C4-2B (cell line): Measurements from ENCODE around the gene HSD11B1.

ENCODE experiments used
- H3K27ac ChIP-seq: fragments of 450-650 bp; 2 replicates; pipeline ENCODE4 v1.5.1; 2017
- ZFX ChIP-seq: fragments of 450-650 bp; IDR thresholded peaks from 2 replicates; pipeline ENCODE4 v1.6.1; 2017
- TF ChIP-seq, protein P1 (sequence below): fragments of 450-650 bp; conservative IDR thresholded peaks from 2 replicates; pipeline ENCODE4 v1.5.1; 2017; ENCODE audit warnings: mild to moderate bottlenecking

Gene HSD11B1

DNA sequence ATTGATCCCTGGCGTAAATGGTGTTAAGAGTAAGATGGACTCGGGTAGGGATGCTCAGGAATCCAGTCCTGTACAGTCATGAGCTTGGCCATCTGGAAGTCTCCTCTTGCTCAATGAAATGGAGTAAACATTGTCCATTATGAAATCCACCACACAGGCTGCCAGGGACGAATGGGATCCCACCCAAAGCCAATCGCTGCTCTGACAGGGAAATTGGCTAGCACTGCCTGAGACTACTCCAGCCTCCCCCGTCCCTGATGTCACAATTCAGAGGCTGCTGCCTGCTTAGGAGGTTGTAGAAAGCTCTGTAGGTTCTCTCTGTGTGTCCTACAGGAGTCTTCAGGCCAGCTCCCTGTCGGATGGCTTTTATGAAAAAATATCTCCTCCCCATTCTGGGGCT lies at the start of gene HSD11B1:
HSD11B1 (plus strand) TSS at position 263 of the 400 bp plus-strand sequence; CDS start at position 360, 97 bp downstream.
- TF ChIP-seq, protein P1, sequence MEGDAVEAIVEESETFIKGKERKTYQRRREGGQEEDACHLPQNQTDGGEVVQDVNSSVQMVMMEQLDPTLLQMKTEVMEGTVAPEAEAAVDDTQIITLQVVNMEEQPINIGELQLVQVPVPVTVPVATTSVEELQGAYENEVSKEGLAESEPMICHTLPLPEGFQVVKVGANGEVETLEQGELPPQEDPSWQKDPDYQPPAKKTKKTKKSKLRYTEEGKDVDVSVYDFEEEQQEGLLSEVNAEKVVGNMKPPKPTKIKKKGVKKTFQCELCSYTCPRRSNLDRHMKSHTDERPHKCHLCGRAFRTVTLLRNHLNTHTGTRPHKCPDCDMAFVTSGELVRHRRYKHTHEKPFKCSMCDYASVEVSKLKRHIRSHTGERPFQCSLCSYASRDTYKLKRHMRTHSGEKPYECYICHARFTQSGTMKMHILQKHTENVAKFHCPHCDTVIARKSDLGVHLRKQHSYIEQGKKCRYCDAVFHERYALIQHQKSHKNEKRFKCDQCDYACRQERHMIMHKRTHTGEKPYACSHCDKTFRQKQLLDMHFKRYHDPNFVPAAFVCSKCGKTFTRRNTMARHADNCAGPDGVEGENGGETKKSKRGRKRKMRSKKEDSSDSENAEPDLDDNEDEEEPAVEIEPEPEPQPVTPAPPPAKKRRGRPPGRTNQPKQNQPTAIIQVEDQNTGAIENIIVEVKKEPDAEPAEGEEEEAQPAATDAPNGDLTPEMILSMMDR: no peak
- no peak for TF ChIP-seq ZFX
- H3K27ac ChIP-seq: no peak within 1 kb of the TSS

DNA sequence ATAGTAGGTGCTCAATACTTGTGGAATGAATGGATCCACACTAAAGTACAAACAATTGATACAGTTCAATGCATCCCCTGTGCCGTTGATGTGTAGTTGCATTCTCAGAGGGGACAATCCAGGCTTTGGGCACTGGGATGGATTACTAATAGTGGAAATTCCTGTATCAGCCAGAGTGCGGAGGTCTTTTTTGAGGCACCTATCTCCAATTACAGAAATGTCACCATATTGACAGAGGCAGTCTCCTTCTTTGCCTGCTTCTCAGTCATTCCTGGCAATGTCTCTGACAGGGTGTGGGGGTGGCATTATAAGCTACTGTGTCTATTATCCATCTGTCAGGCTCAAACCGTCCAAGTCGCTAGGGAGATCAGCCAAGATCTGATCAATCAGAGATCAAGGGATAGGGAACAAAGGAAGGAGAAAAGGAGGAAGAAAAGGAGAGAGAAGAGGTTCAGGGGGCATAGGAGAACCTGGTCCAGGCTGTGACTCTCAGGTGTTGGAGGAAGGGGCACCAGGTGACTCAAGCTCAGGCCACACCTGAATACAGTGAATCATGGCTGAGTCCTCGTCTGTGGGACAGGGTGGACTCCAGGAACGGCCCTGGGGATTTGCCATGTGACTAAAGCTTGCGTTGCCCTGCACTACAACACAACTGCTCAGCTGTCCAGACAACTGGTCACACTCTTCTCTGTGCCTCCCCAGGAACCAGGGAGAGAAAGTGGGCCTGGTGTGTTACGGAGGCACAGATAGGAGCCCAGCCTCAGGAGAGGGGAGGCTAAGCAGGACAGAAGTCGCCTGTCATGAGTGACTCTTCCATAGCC lies 49.0 kb upstream of the HSD11B1 start:
- no peak overlapping the region for H3K27ac ChIP-seq
- TF ChIP-seq, protein P1: no peak
- TF ChIP-seq ZFX: no peak

DNA sequence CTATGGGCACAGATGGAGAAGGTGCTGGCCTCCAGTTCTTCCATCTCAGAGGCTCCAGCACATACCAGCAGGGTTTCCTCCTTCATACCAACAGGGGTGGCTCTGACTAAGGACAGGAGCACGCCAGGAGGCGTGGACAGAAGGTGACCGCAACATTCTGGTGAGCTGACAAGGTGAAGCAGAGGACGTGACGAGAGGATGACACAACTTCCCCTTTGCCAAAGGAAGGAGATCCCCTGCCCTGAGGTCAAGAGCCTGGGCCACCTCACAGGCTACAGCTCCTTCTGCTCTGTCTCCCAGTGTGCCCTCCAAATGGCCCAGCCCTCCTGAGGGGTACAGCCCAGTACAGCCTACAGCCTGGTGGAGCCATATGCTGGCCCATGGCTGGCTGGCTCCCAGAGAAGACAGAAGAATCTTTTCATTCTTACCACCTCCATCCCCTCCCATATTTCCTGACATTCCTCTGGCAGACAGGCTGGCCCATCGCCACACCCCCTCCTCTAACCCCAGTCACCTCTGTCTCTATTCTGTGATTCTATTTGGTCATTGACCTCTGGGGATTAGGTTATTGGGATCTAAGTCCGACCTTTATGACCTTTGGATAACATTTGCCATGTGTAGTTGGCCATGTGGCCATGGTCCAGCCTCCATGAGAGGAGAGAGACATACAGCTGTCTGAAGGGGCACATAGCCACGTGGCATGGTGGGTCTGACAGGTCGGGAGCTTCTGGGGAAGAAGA lies 47.3 kb upstream of the HSD11B1 start:
- TF ChIP-seq, protein P1: no peak
- no peak for TF ChIP-seq ZFX
- H3K27ac ChIP-seq: no peak overlapping the region

DNA sequence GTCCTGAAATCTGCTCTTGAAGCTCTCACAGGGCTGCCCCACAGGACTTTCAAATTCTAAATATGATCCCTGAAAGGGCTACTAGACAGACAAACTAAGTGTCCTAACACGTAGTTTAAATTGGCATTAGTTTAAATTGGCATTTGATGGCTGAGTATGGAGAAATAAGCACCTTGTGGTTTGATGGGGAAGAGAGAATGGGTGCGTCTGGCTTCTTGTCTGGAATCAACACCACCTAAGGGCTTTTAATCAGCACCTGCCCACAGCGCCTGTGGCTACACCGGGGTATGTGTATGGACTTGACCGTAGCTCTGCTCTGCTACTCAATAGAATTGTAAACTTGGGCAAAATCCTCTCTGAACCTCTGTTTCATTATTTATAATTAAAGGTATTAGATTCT lies 46.7 kb upstream of the HSD11B1 start:
- TF ChIP-seq, protein P1: no peak
- no peak for TF ChIP-seq ZFX
- H3K27ac ChIP-seq: no peak overlapping the region

DNA sequence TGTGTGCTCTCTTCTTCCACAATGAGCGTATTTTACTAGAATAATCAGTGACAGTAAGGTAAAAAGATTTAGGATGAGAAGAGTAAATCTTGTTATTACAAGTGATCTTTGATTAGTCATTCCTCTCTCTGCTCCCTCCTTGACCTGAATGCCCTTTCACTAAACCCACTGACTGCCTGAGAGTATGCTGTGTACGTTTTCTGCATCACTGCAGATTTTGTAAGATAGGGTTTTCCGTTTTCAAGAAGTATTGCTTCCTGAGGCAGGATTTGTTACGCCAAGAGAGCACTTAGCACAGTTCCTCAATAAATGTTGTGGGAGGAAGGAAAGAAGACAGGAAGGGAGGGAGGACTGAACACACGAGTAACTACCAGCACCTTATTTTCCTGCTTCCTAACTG lies 44.7 kb upstream of the HSD11B1 start:
- no peak overlapping the region for H3K27ac ChIP-seq
- TF ChIP-seq, protein P1: no peak
- TF ChIP-seq ZFX: no peak

DNA sequence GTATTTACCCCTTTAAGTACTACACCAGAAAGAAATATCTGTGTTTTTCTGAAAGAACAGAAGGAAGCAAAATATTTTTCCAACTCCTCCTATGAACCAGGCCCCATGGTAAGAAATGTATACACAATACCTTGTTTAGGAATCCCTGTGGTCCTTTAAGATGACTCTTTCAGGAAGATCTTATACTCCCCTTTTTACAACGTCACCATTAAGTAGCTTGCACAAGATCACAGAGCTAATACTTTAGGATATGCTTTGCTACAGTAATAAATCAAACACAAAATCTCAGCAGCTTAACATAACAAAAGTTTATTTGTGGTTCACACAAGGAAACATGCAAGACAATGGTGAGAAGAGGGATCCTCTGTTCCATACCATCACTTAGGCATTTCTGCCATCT lies 43.6 kb upstream of the HSD11B1 start:
- no peak overlapping the region for H3K27ac ChIP-seq
- TF ChIP-seq ZFX: no peak

DNA sequence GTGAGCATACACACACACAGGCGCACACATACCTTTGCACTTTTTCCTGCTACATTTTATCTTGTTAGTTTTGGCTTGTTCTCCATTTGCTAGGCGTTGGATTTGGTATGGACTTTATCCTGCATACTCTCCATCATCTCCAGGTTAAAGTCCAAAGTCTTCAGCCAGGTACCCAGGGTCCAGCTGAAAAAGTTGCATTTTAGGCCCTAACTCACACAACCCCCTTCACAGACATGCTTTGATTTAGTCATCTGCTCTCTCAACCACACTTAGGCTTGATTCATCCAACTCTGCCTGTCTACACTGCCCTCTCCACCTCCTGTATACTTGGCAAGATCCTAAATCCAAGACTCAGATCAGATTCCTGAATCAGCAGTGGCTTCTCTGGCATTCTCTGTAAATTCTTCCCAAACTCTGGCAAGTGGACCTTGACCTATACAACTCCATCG lies 41.7 kb upstream of the HSD11B1 start:
- no peak for TF ChIP-seq ZFX
- TF ChIP-seq, protein P1: no peak
- no peak overlapping the region for H3K27ac ChIP-seq
